Measurements from ENCODE around the gene ZC3H7B. TPM values are rescaled to one million over a fixed set of nuclear protein-coding genes. Genes with fewer than 3 reads are reported as not detected.
"Not testable (repeated sequence)": the region's sequence is repeated elsewhere in the genome, so short reads cannot be mapped to it uniquely, and the experiment has no call there.

The ZC3H7B gene
- polyA plus RNA-seq, 1 experiment, result 59.4 TPM

GRCh38 chr22:41395531-41396240 lies 94.4 kb downstream of the ZC3H7B start:
- no peak for DNase-seq (ENCODE audit: low read depth)
- ChIA-PET POLR2A (no interaction called here), CTCF (interaction anchor here (3.2 kb wide), 1 partner anchor 8 kb away, joined by 12 read pairs; no protein-coding TSS in a partner anchor)
- H3K4me3 ChIP-seq (ENCODE audit: low read depth, low read length), result no peak overlapping the region
- no peak for TF ChIP-seq CTCF (IDR thresholded peaks at IDR 0.05; ENCODE audit: insufficient read depth, low read depth, low read length)
- no peaks in the 10 kb centered on the region for H3K27me3 ChIP-seq (ENCODE audit: control insufficient read depth, insufficient read depth, low read length)
- H3K36me3 ChIP-seq (ENCODE audit: control insufficient read depth, insufficient read depth, low read length), result peaks cover 32% of the 10 kb centered on the region

- POLR2A ChIA-PET, result no interaction called here
- DNase-seq (ENCODE audit: low read depth), result no peak
Measured at GRCh38 chr22:41397143-41397811, 96.0 kb downstream of the ZC3H7B start.

GRCh38 chr22:41398921-41399320 lies 97.6 kb downstream of the ZC3H7B start:
- Histone ChIP-seq H3K36me3 (ENCODE audit: control insufficient read depth, insufficient read depth, low read length) (peaks cover 30% of the 10 kb centered on the region), H3K27me3 (ENCODE audit: control insufficient read depth, insufficient read depth, low read length) (no peaks in the 10 kb centered on the region), H3K4me3 (ENCODE audit: low read depth, low read length) (no peak overlapping the region)
- POLR2A ChIA-PET, result no interaction called here
- no peak for TF ChIP-seq CTCF (IDR thresholded peaks at IDR 0.05; ENCODE audit: insufficient read depth, low read depth, low read length)
- CTCF ChIA-PET, result interaction anchor here (0.8 to 6.9 kb wide), 2 partner anchors 118 to 148 kb away, joined by 3 to 170 read pairs; no protein-coding TSS in a partner anchor
- DNase-seq (ENCODE audit: low read depth), result no peak

More at GRCh38 chr22:41397143-41397811, 96.0 kb downstream of the ZC3H7B start:
- no peak for TF ChIP-seq CTCF (IDR thresholded peaks at IDR 0.05; ENCODE audit: insufficient read depth, low read depth, low read length)
- CTCF ChIA-PET, result interaction anchor here (0.7 kb wide), 1 partner anchor 120 kb away, joined by 3 read pairs; no protein-coding TSS in a partner anchor
- Histone ChIP-seq H3K36me3 (ENCODE audit: control insufficient read depth, insufficient read depth, low read length) (peaks cover 30% of the 10 kb centered on the region), H3K4me3 (ENCODE audit: low read depth, low read length) (no peak overlapping the region), H3K27me3 (ENCODE audit: control insufficient read depth, insufficient read depth, low read length) (no peaks in the 10 kb centered on the region)

DNA sequence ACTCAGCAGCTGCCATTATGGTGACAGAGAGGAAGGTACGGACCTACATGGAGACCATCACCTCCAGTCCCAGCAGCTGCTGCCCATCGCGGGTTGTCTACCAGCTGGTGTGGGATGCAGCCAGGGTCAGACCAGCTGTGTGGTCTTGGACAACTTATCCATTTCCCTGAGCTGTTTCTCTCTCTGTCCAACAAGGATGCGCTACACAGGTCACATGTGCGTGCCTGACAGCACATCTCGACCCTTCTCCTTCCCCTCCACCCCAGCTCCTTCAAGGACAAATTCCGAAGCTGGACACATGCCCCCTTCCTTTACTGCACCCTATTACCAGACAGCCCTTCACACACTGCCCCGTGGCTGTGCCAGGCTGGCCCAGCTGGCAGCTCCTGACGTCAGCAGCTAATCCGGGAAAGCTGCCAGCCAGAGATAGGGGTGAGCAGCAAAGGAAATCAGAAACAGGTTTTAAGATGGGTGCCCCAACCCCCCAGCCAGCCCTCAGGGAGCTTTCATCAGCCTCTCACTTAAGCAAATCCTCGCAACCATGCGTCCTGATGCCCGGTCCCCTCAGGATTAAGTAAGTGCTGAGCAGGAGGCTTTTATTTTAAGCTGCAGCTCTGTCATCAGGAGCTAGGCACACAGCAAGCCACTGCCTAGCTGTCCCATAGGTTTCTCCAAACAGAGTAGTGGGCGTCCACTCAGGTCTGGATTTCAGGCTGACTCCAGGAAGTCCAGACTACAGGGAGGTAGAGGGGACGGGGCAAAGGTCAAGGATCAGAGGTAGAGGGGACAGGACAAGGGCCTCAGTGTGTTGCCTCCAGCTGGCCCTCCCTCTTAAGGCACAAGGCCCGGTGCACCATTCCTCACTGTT lies 100.7 kb downstream of the ZC3H7B start:
- ChIA-PET CTCF (interaction anchor here (0.7 to 6.9 kb wide), 16 partner anchors 9 to 479 kb away, joined by 3 to 170 read pairs (median 7); partner anchors contain the start of genes TEF and TOB2), POLR2A (interaction anchor here (0.5 to 0.8 kb wide), 3 partner anchors 20 to 117 kb away, joined by 3 to 7 read pairs (median 3); partner anchors contain the start of gene TEF)
- no peaks in the 10 kb centered on the region for H3K27me3 ChIP-seq (ENCODE audit: control insufficient read depth, insufficient read depth, low read length)
- H3K4me3 ChIP-seq (ENCODE audit: low read depth, low read length), result no peak overlapping the region
- peak; percentile 44 for DNase-seq (ENCODE audit: low read depth)
- no peak for TF ChIP-seq CTCF (IDR thresholded peaks at IDR 0.05; ENCODE audit: insufficient read depth, low read depth, low read length)
- peaks cover 9% of the 10 kb centered on the region for H3K36me3 ChIP-seq (ENCODE audit: control insufficient read depth, insufficient read depth, low read length)

- ChIA-PET POLR2A (interaction anchor here (0.6 kb wide), 1 partner anchor 21 kb away, joined by 7 read pairs; no protein-coding TSS in a partner anchor), CTCF (interaction anchor here (1.1 to 6.9 kb wide), 18 partner anchors 15 to 480 kb away, joined by 3 to 170 read pairs (median 6); partner anchors contain the start of genes TEF and TOB2)
- H3K36me3 ChIP-seq (ENCODE audit: control insufficient read depth, insufficient read depth, low read length); H3K4me3 ChIP-seq (ENCODE audit: low read depth, low read length); H3K27me3 ChIP-seq (ENCODE audit: control insufficient read depth, insufficient read depth, low read length); DNase-seq (ENCODE audit: low read depth): not testable (repeated sequence)
Measured at GRCh38 chr22:41402851-41403250, 101.5 kb downstream of the ZC3H7B start.
